ENCODE data around the gene MAPK9.

The MAPK9 gene

DNA sequence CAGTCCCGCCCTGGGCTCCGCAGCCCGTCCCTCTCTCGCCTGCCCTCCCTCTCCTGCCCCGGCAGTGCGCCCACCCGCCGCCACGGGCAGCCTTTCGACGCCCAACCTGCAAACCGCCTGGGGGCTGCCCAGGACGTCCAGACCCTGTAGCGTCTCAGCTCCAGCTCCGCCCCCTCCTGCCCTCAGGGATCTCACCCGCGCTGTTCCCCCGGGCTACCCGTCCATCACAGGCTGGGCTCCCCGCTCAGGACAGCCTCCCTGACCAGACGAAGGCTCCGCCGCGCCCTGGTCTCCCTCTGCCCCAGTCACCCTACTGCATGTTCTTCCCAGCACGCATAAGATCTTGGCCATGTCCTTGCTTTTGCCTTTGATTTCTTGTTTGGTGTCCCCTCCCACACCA, 84.3 kb downstream of the MAPK9 start:
- Histone ChIP-seq H3K79me2 (ENCODE audit: insufficient read depth, low read length) (no peaks in the 10 kb centered on the region), H2AFZ (ENCODE audit: low read length) (no peak overlapping the region), H3K27me3 (ENCODE audit: insufficient read depth, low read length, poor library complexity, severe bottlenecking) (no peaks in the 10 kb centered on the region), H3K9ac (ENCODE audit: low read depth, low read length, poor library complexity, severe bottlenecking) (no peak overlapping the region), H3K36me3 (ENCODE audit: insufficient read depth, low read length) (no peaks in the 10 kb centered on the region), H3F3A (ENCODE audit: low read depth) (no peaks in the 10 kb centered on the region), H3K9me2 (replicated peaks; ENCODE audit: low read depth, low read length) (no peaks in the 10 kb centered on the region), H3K4me3 (ENCODE audit: low read length, poor library complexity, severe bottlenecking) (no peak overlapping the region), H3K4me1 (ENCODE audit: insufficient read depth, low read length, poor library complexity, severe bottlenecking) (no peaks in the 10 kb centered on the region), H3K4me2 (ENCODE audit: low read depth, low read length, poor library complexity, severe bottlenecking) (no peak overlapping the region), H3K9me3 (ENCODE audit: insufficient read depth, low read depth, low read length) (no peaks in the 10 kb centered on the region), H4K20me1 (ENCODE audit: insufficient read depth, low read length, poor library complexity, severe bottlenecking) (no peaks in the 10 kb centered on the region)
- TF ChIP-seq, protein P1, sequence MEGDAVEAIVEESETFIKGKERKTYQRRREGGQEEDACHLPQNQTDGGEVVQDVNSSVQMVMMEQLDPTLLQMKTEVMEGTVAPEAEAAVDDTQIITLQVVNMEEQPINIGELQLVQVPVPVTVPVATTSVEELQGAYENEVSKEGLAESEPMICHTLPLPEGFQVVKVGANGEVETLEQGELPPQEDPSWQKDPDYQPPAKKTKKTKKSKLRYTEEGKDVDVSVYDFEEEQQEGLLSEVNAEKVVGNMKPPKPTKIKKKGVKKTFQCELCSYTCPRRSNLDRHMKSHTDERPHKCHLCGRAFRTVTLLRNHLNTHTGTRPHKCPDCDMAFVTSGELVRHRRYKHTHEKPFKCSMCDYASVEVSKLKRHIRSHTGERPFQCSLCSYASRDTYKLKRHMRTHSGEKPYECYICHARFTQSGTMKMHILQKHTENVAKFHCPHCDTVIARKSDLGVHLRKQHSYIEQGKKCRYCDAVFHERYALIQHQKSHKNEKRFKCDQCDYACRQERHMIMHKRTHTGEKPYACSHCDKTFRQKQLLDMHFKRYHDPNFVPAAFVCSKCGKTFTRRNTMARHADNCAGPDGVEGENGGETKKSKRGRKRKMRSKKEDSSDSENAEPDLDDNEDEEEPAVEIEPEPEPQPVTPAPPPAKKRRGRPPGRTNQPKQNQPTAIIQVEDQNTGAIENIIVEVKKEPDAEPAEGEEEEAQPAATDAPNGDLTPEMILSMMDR (conservative IDR thresholded peaks at IDR 0.05; ENCODE audit: low read length) = no peak
- no peak for TF ChIP-seq EZH2phosphoT487 (IDR thresholded peaks at IDR 0.05; ENCODE audit: borderline replicate concordance)

DNA sequence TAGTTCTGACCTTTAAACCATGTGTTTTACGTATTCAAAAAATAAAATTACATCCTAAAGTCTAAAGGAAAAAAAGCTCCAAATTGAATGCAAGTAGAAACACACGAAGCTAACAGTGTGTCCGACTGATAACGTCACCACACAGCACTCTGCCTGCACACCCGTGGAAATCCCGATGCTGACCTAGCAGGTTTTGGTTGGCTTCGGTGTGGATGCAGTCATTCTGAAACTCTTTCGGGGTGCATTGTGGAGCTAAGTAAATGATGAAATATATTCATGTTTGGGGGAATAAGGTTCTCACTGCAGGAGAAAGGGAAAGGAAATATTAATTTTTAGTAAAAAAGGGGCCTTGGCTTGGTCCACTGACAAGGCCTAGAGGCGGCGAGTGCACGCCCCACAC, 84.9 kb downstream of the MAPK9 start:
- H3K9me3 ChIP-seq (ENCODE audit: insufficient read depth, low read depth, low read length) = no peaks in the 10 kb centered on the region
- H3K4me3 ChIP-seq (ENCODE audit: low read length, poor library complexity, severe bottlenecking) = no peak overlapping the region

DNA sequence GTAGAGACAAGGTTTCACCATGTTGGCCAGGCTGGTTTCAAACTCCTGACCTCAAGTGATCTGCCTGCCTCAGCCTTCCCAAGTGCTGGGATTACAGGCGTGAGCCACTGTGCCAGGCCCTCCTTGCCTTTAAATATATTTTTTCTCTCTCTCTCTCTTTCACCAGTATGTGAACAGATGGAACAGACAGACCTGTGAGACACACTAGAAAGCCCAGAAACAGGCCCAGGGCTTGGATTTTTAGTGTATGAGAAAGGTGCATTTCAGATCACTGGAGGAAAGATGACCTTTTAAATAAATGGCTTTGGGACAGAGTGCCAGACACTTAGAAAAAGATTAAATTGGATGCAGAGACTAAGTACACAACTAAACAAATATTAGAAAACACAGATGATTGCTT, 86.0 kb downstream of the MAPK9 start:
- no peaks in the 10 kb centered on the region for H3K9me2 ChIP-seq (replicated peaks; ENCODE audit: low read depth, low read length)
- H3K36me3 ChIP-seq (ENCODE audit: insufficient read depth, low read length) = no peaks in the 10 kb centered on the region
- no peaks in the 10 kb centered on the region for H3F3A ChIP-seq (ENCODE audit: low read depth)
- no peaks in the 10 kb centered on the region for H3K4me1 ChIP-seq (ENCODE audit: insufficient read depth, low read length, poor library complexity, severe bottlenecking)
- no peaks in the 10 kb centered on the region for H3K9me3 ChIP-seq (ENCODE audit: insufficient read depth, low read depth, low read length)
- TF ChIP-seq, protein P1 (conservative IDR thresholded peaks at IDR 0.05; ENCODE audit: low read length) = no peak
- no peak for TF ChIP-seq EZH2phosphoT487 (IDR thresholded peaks at IDR 0.05; ENCODE audit: borderline replicate concordance)
- H3K4me3 ChIP-seq (ENCODE audit: low read length, poor library complexity, severe bottlenecking) = no peak overlapping the region
- no peaks in the 10 kb centered on the region for H3K79me2 ChIP-seq (ENCODE audit: insufficient read depth, low read length)
- H3K4me2 ChIP-seq (ENCODE audit: low read depth, low read length, poor library complexity, severe bottlenecking) = no peak overlapping the region
- H2AFZ ChIP-seq (ENCODE audit: low read length) = no peak overlapping the region
- no peaks in the 10 kb centered on the region for H3K27me3 ChIP-seq (ENCODE audit: insufficient read depth, low read length, poor library complexity, severe bottlenecking)
- H3K9ac ChIP-seq (ENCODE audit: low read depth, low read length, poor library complexity, severe bottlenecking) = no peak overlapping the region
- no peaks in the 10 kb centered on the region for H4K20me1 ChIP-seq (ENCODE audit: insufficient read depth, low read length, poor library complexity, severe bottlenecking)

More for the DNA sequence above, 84.9 kb downstream of the MAPK9 start:
- no peaks in the 10 kb centered on the region for H3K27me3 ChIP-seq (ENCODE audit: insufficient read depth, low read length, poor library complexity, severe bottlenecking)
- TF ChIP-seq, protein P1 (conservative IDR thresholded peaks at IDR 0.05; ENCODE audit: low read length) = no peak
- TF ChIP-seq EZH2phosphoT487 (IDR thresholded peaks at IDR 0.05; ENCODE audit: borderline replicate concordance) = no peak
- no peaks in the 10 kb centered on the region for H3K79me2 ChIP-seq (ENCODE audit: insufficient read depth, low read length)
- no peaks in the 10 kb centered on the region for H4K20me1 ChIP-seq (ENCODE audit: insufficient read depth, low read length, poor library complexity, severe bottlenecking)
- H3K4me2 ChIP-seq (ENCODE audit: low read depth, low read length, poor library complexity, severe bottlenecking) = no peak overlapping the region
- H3K36me3 ChIP-seq (ENCODE audit: insufficient read depth, low read length) = no peaks in the 10 kb centered on the region
- H3K4me1 ChIP-seq (ENCODE audit: insufficient read depth, low read length, poor library complexity, severe bottlenecking) = no peaks in the 10 kb centered on the region
- no peaks in the 10 kb centered on the region for H3F3A ChIP-seq (ENCODE audit: low read depth)
- no peaks in the 10 kb centered on the region for H3K9me2 ChIP-seq (replicated peaks; ENCODE audit: low read depth, low read length)
- no peak overlapping the region for H3K9ac ChIP-seq (ENCODE audit: low read depth, low read length, poor library complexity, severe bottlenecking)
- H2AFZ ChIP-seq (ENCODE audit: low read length) = no peak overlapping the region

Measured in Loucy (cell line).